ENCODE results near the gene SUPT6H.
"Not testable (repeated sequence)": the region's sequence is repeated elsewhere in the genome, so short reads cannot be mapped to it uniquely, and the experiment has no call there.

Gene SUPT6H

DNA sequence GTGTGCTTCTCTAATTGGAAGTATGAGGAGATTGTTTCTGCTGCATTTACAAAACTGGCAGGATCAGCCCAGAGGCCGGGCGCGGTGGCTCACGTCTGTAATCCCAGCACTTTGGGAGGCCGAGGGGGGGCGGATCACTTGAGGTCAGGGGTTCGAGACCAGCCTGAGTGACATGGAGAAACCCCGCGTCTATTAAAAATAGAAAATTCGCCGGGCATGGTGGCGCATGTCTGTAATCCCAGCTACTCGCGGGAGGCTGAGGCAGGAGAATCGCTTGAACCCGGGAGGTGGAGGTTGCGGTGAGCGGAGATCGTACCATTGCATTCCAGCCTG is 59.0 kb downstream of the SUPT6H start:
- DNase-seq: not testable (repeated sequence)

GRCh38 chr17:28722417-28723158 is 60.6 kb downstream of the SUPT6H start:
- no peak for DNase-seq

DNA sequence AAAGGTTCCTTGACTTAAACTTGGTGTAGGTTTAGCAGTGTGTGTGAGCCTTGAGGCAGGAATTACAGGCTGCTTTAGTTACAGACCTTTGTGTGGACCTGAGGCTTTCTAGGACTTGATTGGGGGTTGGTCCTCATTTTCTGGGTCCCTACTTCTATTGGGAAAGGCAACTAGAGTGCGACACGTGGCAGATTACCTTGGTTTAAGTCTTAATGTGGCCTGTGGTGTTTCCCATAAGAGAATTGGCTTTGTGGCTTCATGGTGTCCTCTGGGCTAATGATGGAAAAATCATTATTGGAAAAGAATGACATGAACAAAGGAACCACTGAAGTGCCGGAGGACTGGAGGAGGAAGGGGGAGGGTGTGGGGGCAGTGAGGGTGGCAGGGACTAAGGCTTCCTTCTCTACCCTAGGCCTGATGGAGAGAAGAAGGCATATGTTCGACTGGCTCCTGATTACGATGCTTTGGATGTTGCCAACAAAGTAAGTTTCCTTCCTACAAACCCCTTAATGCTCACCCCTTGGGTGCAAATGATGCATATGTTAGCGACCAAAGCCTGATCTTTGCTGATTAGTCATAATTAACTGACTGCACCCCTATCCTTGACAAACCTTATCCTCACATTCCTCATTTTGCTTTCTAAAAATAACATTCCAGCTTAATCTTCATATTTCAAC is 61.3 kb downstream of the SUPT6H start:
- DNase-seq: no peak

DNA sequence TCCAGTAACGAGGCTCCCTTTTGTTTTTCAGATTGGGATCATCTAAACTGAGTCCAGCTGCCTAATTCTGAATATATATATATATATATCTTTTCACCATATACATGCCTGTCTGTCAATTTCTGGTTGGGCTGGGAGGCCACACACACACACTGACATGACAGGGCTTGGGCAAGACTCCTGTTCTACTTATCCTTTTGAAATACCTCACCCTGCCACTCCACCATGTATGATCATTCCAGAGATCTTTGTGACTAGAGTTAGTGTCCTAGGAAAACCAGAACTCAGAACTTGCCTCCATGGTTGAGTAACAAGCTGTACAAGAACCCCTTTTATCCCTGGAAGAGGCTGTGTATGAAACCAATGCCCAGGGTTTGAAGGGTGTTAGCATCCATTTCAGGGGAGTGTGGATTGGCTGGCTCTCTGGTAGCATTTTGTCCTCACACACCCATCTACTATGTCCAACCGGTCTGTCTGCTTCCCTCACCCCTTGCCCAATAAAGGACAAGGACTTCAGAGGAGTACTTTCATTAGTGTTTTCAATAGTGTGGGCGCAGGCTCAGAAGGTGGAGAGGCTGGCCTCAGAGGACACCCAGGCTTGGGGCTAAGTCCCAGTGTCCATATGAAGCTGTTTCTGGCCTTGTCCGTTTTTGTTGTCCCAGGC is 62.0 kb downstream of the SUPT6H start:
- DNase-seq: not testable (repeated sequence)

- no peak for DNase-seq
Measured at GRCh38 chr17:28724500-28725165, 62.6 kb downstream of the SUPT6H start.

DNA sequence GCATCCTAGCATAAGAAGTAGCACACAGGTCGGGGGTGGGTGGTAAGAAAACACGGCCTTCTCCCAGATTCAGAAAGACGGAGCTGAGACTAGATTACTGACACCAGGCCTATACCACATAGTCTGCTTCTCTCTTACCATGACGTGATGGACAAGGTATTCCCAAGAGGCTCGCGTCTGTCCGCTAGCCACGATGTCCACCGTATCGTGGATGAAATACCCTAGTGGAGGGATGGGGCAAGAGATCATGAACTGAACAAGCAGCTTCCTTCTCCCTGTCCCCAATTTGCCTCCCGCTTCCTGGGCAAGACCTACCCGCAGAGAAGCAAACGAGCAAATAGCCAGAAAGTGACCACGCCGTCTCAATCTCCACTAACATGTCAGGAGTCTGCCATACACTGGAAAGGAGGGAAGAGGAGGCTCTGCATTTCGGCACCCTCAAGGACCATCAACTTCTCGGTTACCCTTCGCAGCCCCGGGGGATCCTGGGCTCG is 63.2 kb downstream of the SUPT6H start:
- no peak for DNase-seq

DNA sequence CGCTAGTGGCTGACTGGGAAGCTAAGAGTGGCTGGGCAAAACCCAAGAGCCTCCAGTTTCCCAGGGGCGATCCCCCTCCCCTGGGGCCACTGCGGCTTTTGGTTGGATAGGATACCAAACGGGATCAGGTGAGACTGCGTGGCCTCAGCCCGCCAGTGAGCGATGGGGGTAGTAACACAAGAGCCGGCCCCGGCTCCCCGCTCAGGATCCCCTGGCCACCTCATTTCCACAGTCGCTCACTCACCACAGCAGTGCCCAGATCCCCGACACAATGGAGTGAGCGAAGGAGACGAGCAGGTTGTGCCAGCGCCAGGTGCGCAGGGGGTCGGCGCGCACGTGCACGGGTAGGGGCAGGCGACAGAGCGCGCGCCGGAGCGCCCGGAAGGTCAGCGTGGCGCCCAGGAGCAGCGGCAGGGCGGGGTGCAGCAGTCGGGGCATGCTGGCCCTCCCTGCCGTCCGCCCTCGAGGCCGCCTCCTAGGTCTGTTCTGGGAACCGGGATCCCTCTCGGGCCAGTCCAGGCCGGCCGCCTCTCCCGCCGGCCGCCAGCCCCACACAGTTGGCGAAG is 63.7 kb downstream of the SUPT6H start:
- peak in 2 of 4 experiments; percentile 47 to 51 for DNase-seq

DNA sequence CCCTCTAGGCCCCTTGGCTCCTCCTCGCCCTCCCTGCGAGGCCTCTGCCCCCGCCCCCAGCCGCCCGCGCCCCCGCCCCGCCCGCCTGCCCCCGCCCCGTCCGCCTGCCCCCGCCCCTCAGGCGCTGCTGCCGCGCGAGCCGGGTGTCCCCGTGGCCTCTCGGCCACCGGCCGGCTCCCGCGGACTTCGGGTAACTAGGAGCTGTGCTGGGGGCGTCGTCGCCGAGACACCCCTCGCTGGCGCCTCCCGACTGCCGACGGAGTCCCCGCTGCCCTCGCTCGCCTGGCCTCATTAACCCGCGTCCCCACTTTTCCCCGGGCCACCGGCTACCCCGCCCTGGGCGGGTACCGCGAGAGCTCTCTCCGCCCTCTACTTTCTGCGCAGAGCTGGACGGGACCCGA is 64.2 kb downstream of the SUPT6H start, which contains the start of gene TLCD1:
Gene TLCD1 (minus strand): TSS at position 8 of the 401 bp plus-strand sequence. CDS start 136 bp downstream, outside the sequence.
- peak in 2 of 4 experiments; percentile 44 to 46 for DNase-seq

DNA sequence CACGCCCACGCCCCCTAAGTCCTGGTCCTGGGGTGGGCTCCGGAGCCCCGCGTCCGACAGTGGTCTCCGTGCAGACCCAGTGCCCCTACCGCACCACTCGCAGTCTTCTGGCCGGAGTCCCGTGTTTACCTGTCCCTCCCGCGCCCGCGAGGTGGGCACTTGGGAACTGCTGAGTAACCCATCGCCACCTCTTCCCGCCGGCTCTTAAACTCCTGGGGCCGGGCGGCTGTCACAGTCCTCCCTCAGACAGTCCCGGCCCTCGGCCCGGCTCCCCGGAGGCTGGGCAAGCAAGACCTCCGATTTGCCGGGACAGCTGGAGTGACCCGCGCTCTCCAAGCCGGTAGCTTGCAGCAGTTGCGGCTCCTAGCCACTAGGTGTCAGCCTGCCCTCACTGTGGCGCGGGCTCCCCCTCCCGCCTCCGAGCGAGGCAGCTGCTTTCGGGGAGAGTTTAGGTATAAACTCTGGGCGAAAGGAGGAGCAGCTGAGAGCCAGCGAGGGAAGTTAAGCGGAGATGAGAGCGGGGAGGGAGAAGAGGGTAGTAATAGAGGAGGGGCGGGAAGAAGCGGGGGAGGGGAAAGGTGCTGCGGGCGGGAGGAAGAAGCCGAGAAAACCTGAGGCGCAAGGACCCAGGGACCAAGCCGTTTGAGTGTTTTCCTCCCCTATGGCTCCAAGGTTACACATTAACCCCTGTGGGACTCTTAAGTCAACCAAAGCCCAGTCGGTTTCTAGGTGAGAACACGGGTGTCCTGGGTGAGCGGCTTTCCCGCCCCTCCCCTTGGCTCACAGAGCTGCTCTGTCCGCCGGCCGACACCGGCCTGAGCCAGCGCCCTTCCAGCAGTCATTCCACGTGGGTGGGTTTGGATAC is 64.9 kb downstream of the SUPT6H start:
- peak; percentile 77 to 85 (median 82) for DNase-seq

GRCh38 chr17:28728364-28729200 is 66.6 kb downstream of the SUPT6H start, which contains the start of gene NEK8:
NEK8 (plus strand) TSS chr17:28728788; CDS start chr17:28728814, 26 bp downstream.
- DNase-seq: peak; percentile 96 to 99 (median 98)

DNA sequence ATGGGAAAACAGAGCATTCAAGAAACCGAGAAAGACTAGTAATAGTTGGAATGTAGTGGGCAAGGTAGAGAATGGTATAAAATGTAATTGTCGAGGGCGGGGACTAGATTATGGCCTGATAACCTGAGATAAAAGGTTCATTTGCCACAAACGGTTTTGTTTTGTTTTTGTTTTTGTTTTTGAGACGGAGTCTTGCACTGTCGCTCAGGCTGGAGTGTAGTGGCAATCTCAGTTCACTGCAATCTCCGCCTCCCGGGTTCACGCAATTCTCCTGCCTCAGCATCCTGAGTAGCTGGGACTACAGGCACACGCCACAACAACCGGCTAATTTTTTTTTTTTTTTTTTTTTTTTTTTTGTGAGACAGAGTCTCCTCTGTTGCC is 67.9 kb downstream of the SUPT6H start:
- DNase-seq: no peak

GRCh38 chr17:28733346-28733745 is 71.3 kb downstream of the SUPT6H start:
- no peak for DNase-seq

GRCh38 chr17:28734712-28735241 is 72.8 kb downstream of the SUPT6H start:
- DNase-seq: no peak

- no peak for DNase-seq
Measured at GRCh38 chr17:28735242-28735722, 73.3 kb downstream of the SUPT6H start.

- not testable (repeated sequence) for DNase-seq
Measured at GRCh38 chr17:28735913-28736769, 74.1 kb downstream of the SUPT6H start.

DNA sequence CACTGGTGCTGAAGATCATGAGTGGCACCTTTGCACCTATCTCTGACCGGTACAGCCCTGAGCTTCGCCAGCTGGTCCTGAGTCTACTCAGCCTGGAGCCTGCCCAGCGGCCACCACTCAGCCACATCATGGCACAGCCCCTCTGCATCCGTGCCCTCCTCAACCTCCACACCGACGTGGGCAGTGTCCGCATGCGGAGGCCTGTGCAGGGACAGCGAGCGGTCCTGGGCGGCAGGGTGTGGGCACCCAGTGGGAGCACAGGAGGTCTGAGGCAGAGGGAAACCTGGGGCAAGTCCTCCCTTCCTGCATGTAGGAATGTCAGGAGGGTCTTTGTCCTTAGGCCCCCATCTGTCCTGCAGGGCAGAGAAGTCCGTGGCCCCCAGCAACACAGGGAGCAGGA is 75.3 kb downstream of the SUPT6H start:
- no peak for DNase-seq

GRCh38 chr17:28737770-28738679 is 76.0 kb downstream of the SUPT6H start:
- no peak for DNase-seq

Measured in activated naive CD4-positive, alpha-beta T cell (primary cell).